ENCODE data around the gene HYAL2. TPM values are rescaled to one million over a fixed set of nuclear protein-coding genes. Genes with fewer than 3 reads are reported as not detected.
A peak's percentile ranks its signal among the peaks of the same experiment; 100 is the strongest.

HYAL2 gene
- total and polyA plus RNA-seq, 10 of the 15 experiments (the other 5 are each of a cell fraction or from before 2014, with no cell fraction given): 0.06 to 21.8 (median 12.7) TPM

DNA sequence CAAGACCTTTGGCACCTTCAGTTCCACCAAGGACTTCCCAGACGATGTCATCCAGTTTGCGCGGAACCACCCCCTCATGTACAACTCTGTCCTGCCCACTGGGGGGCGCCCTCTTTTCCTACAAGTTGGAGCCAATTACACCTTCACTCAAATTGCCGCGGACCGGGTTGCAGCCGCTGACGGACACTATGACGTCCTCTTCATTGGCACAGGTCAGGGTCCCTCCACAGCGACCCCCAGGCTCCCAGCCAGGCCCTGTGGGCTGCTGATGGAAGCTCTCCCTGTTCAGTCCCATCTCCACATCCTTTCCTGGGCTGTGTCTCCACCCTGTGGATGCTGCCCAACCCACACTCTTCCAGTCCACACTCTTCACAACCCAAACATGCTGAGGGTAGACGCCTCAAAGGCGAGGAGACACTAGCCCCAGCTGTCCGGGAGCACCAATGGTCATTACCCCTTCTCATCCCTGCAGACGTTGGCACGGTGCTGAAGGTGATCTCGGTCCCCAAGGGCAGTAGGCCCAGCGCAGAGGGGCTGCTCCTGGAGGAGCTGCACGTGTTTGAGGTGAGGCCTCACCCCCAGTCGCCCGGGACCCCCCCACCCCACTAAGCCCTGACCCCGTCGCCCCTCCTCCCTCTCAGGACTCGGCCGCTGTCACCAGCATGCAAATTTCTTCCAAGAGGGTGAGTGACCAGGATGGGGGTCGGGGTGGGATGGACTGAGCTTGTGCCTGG, 48.0 kb downstream of the HYAL2 start:
- peak; percentile 65 for ATAC-seq
- peaks cover 7 to 8% of the 10 kb centered on the region in 2 experiments; a peak in 3 of 4 replicates for H3K27me3 ChIP-seq (replicated peaks in 1 of 2; ENCODE audit: control insufficient read depth in 2 of 2, insufficient read depth in 2 of 2, low read length in 1 of 2)
- DNase-seq (ENCODE audit: low read depth, low spot score): no peak
- BruUV-seq (replicated peaks): no TSS peak
- intact Hi-C loops (cut with micrococcal nuclease; ENCODE audit: unreplicated experiment) (loop anchor here (1.0 kb wide), 1 partner anchor 50 kb away; no protein-coding TSS in a partner anchor), in situ Hi-C loops (cut with MboI) (loop anchor here (5.0 kb wide), 2 partner anchors 77 to 152 kb away; no protein-coding TSS in a partner anchor)
- POLR2A ChIA-PET: no interaction called here
- 0 out of 2 replicates have a peak overlapping the region, but pooled peaks have one; percentile 7 for H2AFZ ChIP-seq (ENCODE audit: control insufficient read depth, low read depth, low read length)
- H3K9me3 ChIP-seq (replicated peaks; ENCODE audit: control insufficient read depth, insufficient read depth, low read length): no peaks in the 10 kb centered on the region
- CTCF ChIA-PET: interaction anchor here (0.8 to 1.4 kb wide), 7 partner anchors 14 to 50 kb away, joined by 3 to 5 read pairs (median 4); partner anchors contain the start of gene GNAI2
- no peaks in the 10 kb centered on the region for H3K36me3 ChIP-seq (ENCODE audit: control insufficient read depth in 2 of 2, insufficient read depth in 2 of 2, low read length in 1 of 2)
- SMC1A ChIA-PET (ENCODE audit: uncharacterized antibody, unreplicated experiment): interaction anchor here (0.8 kb wide), 1 partner anchor 14 kb away, joined by 3 read pairs; no protein-coding TSS in a partner anchor
- 1% methylated on average over 19 of the region's 26 CpGs for WGBS (ENCODE audit: insufficient coverage, insufficient replicate concordance, low lambda C conversion rate, missing lambda C conversion rate)
- H3K4me3 ChIP-seq: no peak overlapping the region
- peak; percentile 70 for FAIRE-seq
- no peak overlapping the region for H3K9ac ChIP-seq (ENCODE audit: control insufficient read depth, insufficient read depth, low read length)
- H4K20me1 ChIP-seq (ENCODE audit: control insufficient read depth, insufficient read depth): no peaks in the 10 kb centered on the region
- H3K27ac ChIP-seq (ENCODE audit: control insufficient read depth, insufficient read depth): no peak overlapping the region
- RAD21 ChIA-PET (ENCODE audit: unreplicated experiment): interaction anchor here (0.6 kb wide), 1 partner anchor 47 kb away, joined by 3 read pairs; no protein-coding TSS in a partner anchor
- peaks cover 6% of the 10 kb centered on the region for H3K4me1 ChIP-seq (ENCODE audit: control insufficient read depth, insufficient read depth, low read length)
- no peaks in the 10 kb centered on the region for H3K79me2 ChIP-seq (ENCODE audit: control insufficient read depth, insufficient read depth, low read length)
- TF ChIP-seq IKZF2 (IDR thresholded peaks at IDR 0.05): peak in 1 of 2 experiments; percentile 31; a peak in 1 of 4 replicates
- TF ChIP-seq RAD21 (IDR thresholded peaks at IDR 0.05; ENCODE audit: insufficient read depth, low read depth, low read length): peak; percentile 37; the same call in 1 of the 2 replicates
- TF ChIP-seq, protein P1, sequence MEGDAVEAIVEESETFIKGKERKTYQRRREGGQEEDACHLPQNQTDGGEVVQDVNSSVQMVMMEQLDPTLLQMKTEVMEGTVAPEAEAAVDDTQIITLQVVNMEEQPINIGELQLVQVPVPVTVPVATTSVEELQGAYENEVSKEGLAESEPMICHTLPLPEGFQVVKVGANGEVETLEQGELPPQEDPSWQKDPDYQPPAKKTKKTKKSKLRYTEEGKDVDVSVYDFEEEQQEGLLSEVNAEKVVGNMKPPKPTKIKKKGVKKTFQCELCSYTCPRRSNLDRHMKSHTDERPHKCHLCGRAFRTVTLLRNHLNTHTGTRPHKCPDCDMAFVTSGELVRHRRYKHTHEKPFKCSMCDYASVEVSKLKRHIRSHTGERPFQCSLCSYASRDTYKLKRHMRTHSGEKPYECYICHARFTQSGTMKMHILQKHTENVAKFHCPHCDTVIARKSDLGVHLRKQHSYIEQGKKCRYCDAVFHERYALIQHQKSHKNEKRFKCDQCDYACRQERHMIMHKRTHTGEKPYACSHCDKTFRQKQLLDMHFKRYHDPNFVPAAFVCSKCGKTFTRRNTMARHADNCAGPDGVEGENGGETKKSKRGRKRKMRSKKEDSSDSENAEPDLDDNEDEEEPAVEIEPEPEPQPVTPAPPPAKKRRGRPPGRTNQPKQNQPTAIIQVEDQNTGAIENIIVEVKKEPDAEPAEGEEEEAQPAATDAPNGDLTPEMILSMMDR (IDR thresholded peaks at IDR 0.05 in 2 of 3, conservative IDR thresholded peaks at IDR 0.05 in 1 of 3; ENCODE audit: control insufficient read depth in 2 of 3, extremely low read depth in 1 of 3, insufficient read depth in 1 of 3, low read depth in 3 of 3, low read length in 3 of 3): peak; percentile 70 to 80 (median 77)
- TF ChIP-seq, protein P2, sequence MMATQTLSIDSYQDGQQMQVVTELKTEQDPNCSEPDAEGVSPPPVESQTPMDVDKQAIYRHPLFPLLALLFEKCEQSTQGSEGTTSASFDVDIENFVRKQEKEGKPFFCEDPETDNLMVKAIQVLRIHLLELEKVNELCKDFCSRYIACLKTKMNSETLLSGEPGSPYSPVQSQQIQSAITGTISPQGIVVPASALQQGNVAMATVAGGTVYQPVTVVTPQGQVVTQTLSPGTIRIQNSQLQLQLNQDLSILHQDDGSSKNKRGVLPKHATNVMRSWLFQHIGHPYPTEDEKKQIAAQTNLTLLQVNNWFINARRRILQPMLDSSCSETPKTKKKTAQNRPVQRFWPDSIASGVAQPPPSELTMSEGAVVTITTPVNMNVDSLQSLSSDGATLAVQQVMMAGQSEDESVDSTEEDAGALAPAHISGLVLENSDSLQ (IDR thresholded peaks at IDR 0.05): peak; percentile 34
- TF ChIP-seq SMC3 (IDR thresholded peaks at IDR 0.05; ENCODE audit: borderline replicate concordance, low read length): peak; percentile 42; the same call in 1 of the 2 replicates
- TF ChIP-seq KDM1A (IDR thresholded peaks at IDR 0.05; ENCODE audit: borderline replicate concordance): no peak
- TF ChIP-seq CREB1 (IDR thresholded peaks at IDR 0.05; ENCODE audit: low read depth): peak; percentile 40; the same call in 1 of the 2 replicates
- TF ChIP-seq HDAC2 (IDR thresholded peaks at IDR 0.05): no peak
- TF ChIP-seq ATF7 (IDR thresholded peaks at IDR 0.05; ENCODE audit: low read depth): peak; percentile 77
- peak; percentile 19; the same call in 1 of the 2 replicates for TF ChIP-seq YY1 (IDR thresholded peaks at IDR 0.05; ENCODE audit: low read depth, low read length)
- peak in 1 of 2 experiments; percentile 78; a peak in 2 of 3 replicates for TF ChIP-seq EGR1 (IDR thresholded peaks at IDR 0.05; ENCODE audit: borderline replicate concordance in 1 of 2, low read depth in 2 of 2, low read length in 2 of 2)
- TF ChIP-seq, protein P3, sequence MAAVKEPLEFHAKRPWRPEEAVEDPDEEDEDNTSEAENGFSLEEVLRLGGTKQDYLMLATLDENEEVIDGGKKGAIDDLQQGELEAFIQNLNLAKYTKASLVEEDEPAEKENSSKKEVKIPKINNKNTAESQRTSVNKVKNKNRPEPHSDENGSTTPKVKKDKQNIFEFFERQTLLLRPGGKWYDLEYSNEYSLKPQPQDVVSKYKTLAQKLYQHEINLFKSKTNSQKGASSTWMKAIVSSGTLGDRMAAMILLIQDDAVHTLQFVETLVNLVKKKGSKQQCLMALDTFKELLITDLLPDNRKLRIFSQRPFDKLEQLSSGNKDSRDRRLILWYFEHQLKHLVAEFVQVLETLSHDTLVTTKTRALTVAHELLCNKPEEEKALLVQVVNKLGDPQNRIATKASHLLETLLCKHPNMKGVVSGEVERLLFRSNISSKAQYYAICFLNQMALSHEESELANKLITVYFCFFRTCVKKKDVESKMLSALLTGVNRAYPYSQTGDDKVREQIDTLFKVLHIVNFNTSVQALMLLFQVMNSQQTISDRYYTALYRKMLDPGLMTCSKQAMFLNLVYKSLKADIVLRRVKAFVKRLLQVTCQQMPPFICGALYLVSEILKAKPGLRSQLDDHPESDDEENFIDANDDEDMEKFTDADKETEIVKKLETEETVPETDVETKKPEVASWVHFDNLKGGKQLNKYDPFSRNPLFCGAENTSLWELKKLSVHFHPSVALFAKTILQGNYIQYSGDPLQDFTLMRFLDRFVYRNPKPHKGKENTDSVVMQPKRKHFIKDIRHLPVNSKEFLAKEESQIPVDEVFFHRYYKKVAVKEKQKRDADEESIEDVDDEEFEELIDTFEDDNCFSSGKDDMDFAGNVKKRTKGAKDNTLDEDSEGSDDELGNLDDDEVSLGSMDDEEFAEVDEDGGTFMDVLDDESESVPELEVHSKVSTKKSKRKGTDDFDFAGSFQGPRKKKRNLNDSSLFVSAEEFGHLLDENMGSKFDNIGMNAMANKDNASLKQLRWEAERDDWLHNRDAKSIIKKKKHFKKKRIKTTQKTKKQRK (IDR thresholded peaks at IDR 0.05; ENCODE audit: low read depth, low read length): no peak
- H3K4me2 ChIP-seq (ENCODE audit: control insufficient read depth, insufficient read depth): no peak overlapping the region
